Esophagus (tissue), 2 donors: ENCODE measurements around the gene ADAMTS16. TPM values are rescaled to one million over a fixed set of nuclear protein-coding genes. Genes with fewer than 3 reads are reported as not detected.

Experiments used
- H3K27ac ChIP-seq, 2 donors: one replicate each; pipeline ENCODE4 v1.5.1; 2013; ENCODE audit warnings: low read depth in 2 of 2, mild to moderate bottlenecking in 2 of 2, inconsistent platforms in 1 of 2, low read length in 1 of 2, moderate library complexity in 1 of 2
- H3K27me3 ChIP-seq, 2 donors: one replicate each; pipeline ENCODE4 v1.6.1; 2013; ENCODE audit warnings: low read length in 2 of 2, control low read depth in 1 of 2, mild to moderate bottlenecking in 1 of 2; ENCODE audit not compliant: insufficient read depth in 2 of 2, control insufficient read depth in 1 of 2
- H3K36me3 ChIP-seq, 2 donors: one replicate each; pipeline ENCODE4 v1.6.1; 2013; ENCODE audit warnings: low read length in 1 of 2; ENCODE audit not compliant: control insufficient read depth in 2 of 2, insufficient read depth in 2 of 2
- H3K4me1 ChIP-seq, 2 donors: one replicate each; pipeline ENCODE4 v1.6.1; 2013; ENCODE audit warnings: low read length in 1 of 2; ENCODE audit not compliant: control insufficient read depth in 2 of 2, insufficient read depth in 2 of 2
- H3K4me3 ChIP-seq, 2 donors: one replicate each; pipeline ENCODE4 v1.5.1; 2013; ENCODE audit warnings: low read length in 2 of 2, mild to moderate bottlenecking in 2 of 2, low read depth in 1 of 2, moderate library complexity in 1 of 2
- H3K9me3 ChIP-seq, 2 donors: one replicate each; pipeline ENCODE4 v1.6.1; 2013; ENCODE audit warnings: mild to moderate bottlenecking in 2 of 2, low read depth in 1 of 2, low read length in 1 of 2, moderate library complexity in 1 of 2; ENCODE audit not compliant: control insufficient read depth in 2 of 2, insufficient read depth in 1 of 2
- WGBS, 2 donors: extraction: QIAGEN DNeasy Blood & Tissue Kit; methylation state at CpG; one replicate each; pipeline ENCODE4 v1.1.7; 2013; 5-methylcytosine and 5-hydroxymethylcytosine counted together
- polyA plus RNA-seq, 2 donors: library from polyadenylated mRNA; stranded (reverse); fragments of 200-250 nt; gene quantifications; one replicate each; pipeline ENCODE4 v1.2.3, GENCODE V29; 2013
- donor health status: healthy with polysubstance abuse.
- donor health status: Bipolar disorder and iron deficiency.

ADAMTS16 gene
- polyA plus RNA-seq, 2 donors: not detected

DNA sequence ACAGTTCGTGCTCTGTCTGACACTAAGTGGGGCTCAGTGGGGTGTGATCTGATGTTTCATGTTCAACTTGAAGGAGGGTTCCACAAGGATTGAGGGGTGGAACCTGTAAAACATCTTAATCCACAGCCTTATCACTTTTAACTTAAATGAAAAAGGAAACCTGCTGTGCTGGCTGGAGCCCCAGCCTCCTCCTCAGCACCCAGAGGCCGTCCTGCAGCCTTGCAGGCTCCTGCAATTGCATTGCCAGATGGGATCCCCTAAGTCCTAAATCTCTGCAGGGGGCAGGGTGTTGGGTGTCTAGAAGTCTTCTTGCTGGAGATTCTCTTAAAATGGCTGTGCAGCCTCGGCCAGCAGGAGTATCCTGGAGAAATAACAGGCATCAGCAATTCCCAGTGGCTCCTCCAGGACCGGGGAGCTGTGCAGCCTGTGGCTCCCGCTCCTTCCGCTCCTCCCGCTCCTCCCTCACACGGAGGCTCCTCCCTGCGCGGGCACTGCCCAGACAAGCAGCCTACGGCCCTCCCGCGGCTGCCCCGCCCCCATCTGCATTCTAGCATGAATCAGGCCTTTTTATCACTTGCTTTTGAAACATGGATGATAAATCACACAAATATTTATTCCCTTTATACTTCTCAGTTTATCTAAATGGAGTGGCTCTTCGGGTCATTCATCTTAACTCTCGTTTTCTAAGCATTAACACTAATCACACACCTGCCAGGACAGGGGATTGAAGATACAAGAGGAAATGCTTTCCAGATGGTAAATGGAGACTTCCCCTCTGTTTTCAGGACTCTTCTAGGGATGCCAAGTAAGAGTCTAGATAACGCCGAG lies 131.0 kb downstream of the ADAMTS16 start:
- H3K4me1 ChIP-seq: peaks cover 0 to 4% of the 10 kb centered on the region in 2 donors
- WGBS, 2 donors: 18 to 25% methylated on average over 18 of the region's 18 CpGs
- H3K27ac ChIP-seq: no peak overlapping the region
- H3K9me3 ChIP-seq: no peaks in the 10 kb centered on the region
- H3K4me3 ChIP-seq: no peak overlapping the region
- H3K36me3 ChIP-seq: no peaks in the 10 kb centered on the region
- H3K27me3 ChIP-seq: no peaks in the 10 kb centered on the region

- H3K4me3 ChIP-seq: no peak overlapping the region
- peaks cover 0 to 4% of the 10 kb centered on the region in 2 donors for H3K4me1 ChIP-seq
- H3K36me3 ChIP-seq: no peaks in the 10 kb centered on the region
- H3K27ac ChIP-seq: no peak overlapping the region
- no peaks in the 10 kb centered on the region for H3K9me3 ChIP-seq
- H3K27me3 ChIP-seq: no peaks in the 10 kb centered on the region
- WGBS, 2 donors: 48 to 58% methylated on average over 9 of the region's 9 CpGs
These were observed 131.7 kb downstream of the ADAMTS16 start for GRCh38 chr5:5271786-5272321.

GRCh38 chr5:5273398-5273797 lies 133.3 kb downstream of the ADAMTS16 start:
- WGBS, 2 donors: 90% methylated on average over 3 of the region's 3 CpGs
- Histone ChIP-seq H3K9me3 (no peaks in the 10 kb centered on the region), H3K27me3 (no peaks in the 10 kb centered on the region), H3K27ac (no peak overlapping the region), H3K4me3 (no peak overlapping the region), H3K36me3 (no peaks in the 10 kb centered on the region), H3K4me1 (peaks cover 0 to 4% of the 10 kb centered on the region in 2 donors)

DNA sequence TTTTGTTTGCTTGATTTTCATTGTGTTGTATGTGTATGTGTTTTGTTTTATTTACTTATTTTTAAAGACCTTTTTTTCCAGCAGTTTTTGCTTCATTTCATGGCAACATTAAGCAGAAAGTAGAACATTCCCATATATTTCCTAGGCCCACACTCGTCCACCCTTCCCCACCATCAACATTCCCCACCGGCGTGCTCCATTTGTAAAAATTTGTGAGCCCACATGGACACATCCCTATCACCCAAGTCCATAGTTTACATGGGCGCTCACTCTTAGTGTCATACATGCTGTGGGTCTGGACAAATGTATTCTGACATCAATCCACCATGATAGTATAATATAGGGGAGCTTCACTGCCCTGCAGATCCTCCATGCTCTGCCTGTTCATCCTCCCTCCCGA lies 133.8 kb downstream of the ADAMTS16 start:
- H3K4me1 ChIP-seq: peaks cover 0 to 4% of the 10 kb centered on the region in 2 donors
- H3K4me3 ChIP-seq: no peak overlapping the region
- no peaks in the 10 kb centered on the region for H3K27me3 ChIP-seq
- H3K36me3 ChIP-seq: no peaks in the 10 kb centered on the region
- H3K27ac ChIP-seq: no peak overlapping the region
- H3K9me3 ChIP-seq: no peaks in the 10 kb centered on the region
- 86 to 92% methylated on average over 5 of the region's 5 CpGs for whole genome bisulfite sequencing, 2 donors

DNA sequence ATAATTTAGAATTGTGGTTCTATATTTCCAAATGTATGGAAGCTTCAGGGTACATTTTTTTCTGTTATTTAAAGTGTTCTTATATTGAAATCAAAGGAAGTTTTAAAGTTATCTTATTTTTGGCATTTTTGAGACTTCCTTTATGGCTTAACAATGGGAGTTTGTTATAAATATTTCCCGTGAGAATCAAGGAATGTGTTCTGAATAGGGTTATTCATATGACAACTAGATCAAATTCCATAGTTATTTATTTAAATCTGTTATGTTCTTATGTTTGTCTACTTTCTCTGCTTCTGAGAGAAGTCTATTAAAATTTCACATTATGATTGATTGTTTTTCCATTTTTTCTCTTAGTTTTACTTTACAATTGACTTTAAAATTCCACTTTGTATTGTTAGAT lies 135.1 kb downstream of the ADAMTS16 start:
- H3K4me3 ChIP-seq: no peak overlapping the region
- 38 to 39% methylated on average over 1 of the region's 1 CpG for WGBS, 2 donors
- H3K36me3 ChIP-seq: no peaks in the 10 kb centered on the region
- H3K9me3 ChIP-seq: no peaks in the 10 kb centered on the region
- no peaks in the 10 kb centered on the region for H3K27me3 ChIP-seq
- H3K4me1 ChIP-seq: peaks cover 0 to 4% of the 10 kb centered on the region in 2 donors
- H3K27ac ChIP-seq: no peak overlapping the region

DNA sequence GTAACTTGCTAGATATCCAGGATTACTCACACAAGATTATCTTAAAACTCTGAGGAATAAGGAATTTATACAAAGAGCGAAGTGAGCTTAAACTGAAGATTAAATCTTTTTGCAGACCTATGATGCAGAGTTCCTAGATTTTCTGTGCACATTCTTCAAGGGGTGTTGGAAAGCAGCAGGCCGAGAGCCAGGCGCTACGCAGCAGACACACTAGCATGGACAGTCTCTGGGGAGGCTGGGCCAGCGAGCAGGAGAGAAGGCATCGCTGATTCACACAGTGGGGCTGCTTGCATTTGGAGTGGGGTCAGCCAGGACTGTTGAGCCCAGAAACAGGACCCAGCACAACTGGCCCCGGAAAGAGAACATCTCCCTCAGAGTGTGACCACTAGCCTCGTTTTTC lies 136.3 kb downstream of the ADAMTS16 start:
- Histone ChIP-seq H3K4me1 (no peaks in the 10 kb centered on the region), H3K27ac (no peak overlapping the region), H3K9me3 (no peaks in the 10 kb centered on the region), H3K27me3 (no peaks in the 10 kb centered on the region), H3K36me3 (no peaks in the 10 kb centered on the region), H3K4me3 (no peak overlapping the region)
- WGBS, 2 donors: 91 to 92% methylated on average over 8 of the region's 8 CpGs

GRCh38 chr5:5276951-5277517 lies 136.9 kb downstream of the ADAMTS16 start:
- Histone ChIP-seq H3K4me1 (no peaks in the 10 kb centered on the region), H3K9me3 (no peaks in the 10 kb centered on the region), H3K4me3 (no peak overlapping the region), H3K27ac (no peak overlapping the region), H3K27me3 (no peaks in the 10 kb centered on the region), H3K36me3 (no peaks in the 10 kb centered on the region)
- WGBS, 2 donors: 85 to 92% methylated on average over 12 of the region's 12 CpGs

GRCh38 chr5:5278201-5278814 lies 138.2 kb downstream of the ADAMTS16 start:
- 82 to 87% methylated on average over 4 of the region's 4 CpGs for WGBS, 2 donors
- no peaks in the 10 kb centered on the region for H3K4me1 ChIP-seq
- H3K27me3 ChIP-seq: no peaks in the 10 kb centered on the region

GRCh38 chr5:5278815-5279381 lies 138.8 kb downstream of the ADAMTS16 start:
- no peak overlapping the region for H3K4me3 ChIP-seq
- no peaks in the 10 kb centered on the region for H3K4me1 ChIP-seq
- WGBS, 2 donors: 65 to 79% methylated on average over 3 of the region's 3 CpGs
- H3K36me3 ChIP-seq: no peaks in the 10 kb centered on the region
- H3K9me3 ChIP-seq: no peaks in the 10 kb centered on the region
- H3K27me3 ChIP-seq: no peaks in the 10 kb centered on the region
- no peak overlapping the region for H3K27ac ChIP-seq

More at GRCh38 chr5:5278201-5278814, 138.2 kb downstream of the ADAMTS16 start:
- Histone ChIP-seq H3K36me3 (no peaks in the 10 kb centered on the region), H3K9me3 (no peaks in the 10 kb centered on the region), H3K27ac (no peak overlapping the region), H3K4me3 (no peak overlapping the region)
